Dedifferentiated amniotic fluid mesenchymal stem cell (primary cell): ENCODE results near the gene NEUROG1.
A peak's percentile ranks its signal among the peaks of the same experiment; 100 is the strongest.

Source experiments
- DNase-seq: peaks from one replicate; pipeline ENCODE4 v3.0.0-alpha.2; 2016; ENCODE audit errors: extremely low spot score

NEUROG1 gene

DNA sequence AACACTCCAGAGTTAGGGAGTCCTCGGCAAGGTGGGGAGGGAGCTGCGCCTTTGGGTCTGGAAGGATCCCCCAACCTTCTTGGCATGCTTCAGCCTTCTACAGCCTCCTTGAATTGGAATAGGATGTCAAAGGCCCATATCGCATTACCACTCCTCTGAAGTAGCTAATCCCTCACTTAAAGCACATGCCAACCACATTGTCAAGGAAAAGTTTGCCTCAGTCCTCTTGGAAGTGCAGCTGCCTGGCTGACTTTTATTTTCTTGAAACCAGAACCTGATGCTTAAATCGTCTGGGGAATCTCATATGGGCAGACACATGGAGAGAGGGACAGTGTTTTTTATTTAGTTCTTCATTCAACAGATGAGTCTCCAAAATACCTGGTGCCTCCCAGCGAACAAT, 28.6 kb upstream of the NEUROG1 start:
- DNase-seq = no peak

DNA sequence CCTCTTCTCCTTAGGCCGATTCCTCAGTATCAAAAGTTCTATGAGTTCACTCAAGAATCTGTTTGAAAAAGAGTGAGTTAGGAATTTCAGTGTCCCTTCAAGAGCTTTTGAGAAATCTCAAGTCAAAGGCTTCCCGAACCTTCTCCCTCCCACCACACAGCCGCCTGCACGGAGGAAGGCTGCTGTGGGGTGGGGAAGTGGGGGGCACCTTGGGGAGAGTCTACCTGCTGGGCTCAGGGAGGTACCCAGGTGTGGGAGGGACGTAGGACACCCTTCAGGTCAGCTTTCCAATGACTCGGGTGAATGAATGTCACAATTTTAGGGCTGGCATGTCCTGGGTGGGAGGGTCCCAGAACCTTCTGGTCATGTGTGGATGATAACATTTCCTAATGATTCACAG, 25.5 kb upstream of the NEUROG1 start:
- no peak for DNase-seq

DNA sequence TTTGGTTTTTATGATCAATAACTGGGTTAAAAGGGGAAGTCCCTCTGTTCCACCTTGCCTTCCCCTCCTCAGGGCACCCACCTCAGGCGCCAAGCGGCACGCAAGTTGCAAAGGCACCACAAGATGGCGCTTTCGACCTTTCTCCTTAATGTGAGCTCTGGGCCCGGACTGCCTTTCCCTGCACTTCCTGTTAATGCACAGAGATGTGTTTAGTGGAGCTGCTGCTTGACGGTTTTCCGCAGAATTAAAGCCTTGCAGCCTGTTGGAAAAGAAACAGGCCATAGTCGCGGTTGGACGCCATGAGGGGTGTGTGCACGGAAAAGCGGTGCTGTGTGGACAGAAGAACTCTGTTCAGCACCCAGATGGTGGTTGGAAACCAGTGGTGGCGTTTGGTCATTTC, 25.1 kb upstream of the NEUROG1 start:
- DNase-seq = peak; percentile 74

DNA sequence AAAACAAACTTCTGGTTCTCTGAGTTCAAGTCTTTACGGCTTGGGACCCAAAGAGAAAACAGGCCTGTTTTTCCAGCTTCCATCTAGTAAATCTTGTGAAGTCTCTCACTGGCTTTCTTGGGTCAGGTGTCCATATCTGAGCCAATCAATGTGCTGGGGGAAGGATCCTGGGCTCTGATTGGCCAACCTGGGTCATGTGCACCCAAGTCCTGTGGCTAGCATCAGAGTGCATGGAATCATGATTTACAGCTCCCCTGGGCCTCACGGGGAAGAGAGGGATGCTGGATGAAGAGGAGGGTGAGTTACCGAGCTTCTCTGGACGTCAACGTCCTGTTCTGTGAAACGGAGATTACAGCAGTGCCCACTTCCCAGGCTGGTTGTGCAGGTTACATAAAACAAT, 23.6 kb upstream of the NEUROG1 start:
- DNase-seq = no peak

DNA sequence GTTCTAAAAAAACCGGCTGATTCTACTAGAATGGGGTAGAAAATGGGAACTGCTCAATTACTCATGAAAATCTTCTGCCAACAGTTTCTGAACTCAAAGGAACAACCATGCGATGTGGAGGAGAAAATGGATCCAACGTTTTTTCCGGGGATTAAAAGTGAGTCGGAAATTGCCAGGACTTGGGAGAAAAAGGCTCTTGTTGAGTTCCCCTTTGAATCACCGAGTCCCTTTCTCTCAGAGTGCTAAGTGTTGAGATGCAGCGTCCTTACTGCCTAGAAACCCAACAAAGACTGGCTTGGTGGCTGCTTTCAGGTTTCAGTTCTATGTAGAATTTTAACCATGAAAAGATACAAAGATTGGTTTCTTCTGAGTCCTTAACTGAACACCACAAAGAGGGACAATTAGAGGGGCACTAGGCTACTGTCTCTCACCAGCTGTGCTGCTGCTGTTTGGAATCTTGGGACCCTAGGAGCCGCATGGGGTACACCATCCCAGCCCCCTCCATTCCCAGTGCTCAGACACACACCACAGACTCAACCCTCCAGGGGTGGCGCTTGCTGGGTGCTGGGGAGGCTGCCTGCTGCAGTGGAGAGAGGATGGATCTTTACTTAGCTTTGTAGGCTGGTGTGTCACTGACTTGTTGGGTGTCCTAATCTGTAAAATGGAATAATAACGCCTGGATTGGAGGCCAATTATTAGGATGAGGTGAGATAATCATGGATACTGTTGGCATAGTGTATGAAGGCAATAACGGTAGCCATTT, 21.5 kb upstream of the NEUROG1 start:
- DNase-seq = no peak

DNA sequence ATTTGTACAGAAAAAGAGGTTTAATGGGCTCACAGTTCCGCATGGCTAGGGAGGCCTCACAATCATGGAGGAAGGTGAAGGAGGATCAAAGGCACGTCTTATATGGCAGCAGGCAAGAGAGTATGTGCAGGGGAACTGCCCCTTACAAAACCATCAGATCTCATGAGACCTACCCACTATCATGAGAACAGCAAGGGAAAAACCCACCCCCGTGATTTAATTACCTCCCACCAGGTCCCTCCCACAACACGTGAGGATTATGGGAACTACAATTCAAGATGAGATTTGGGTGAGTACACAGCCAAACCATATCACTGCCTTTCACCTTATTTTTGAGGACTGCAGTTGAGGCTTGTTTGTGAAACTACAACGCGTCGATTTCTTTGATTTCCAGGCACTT, 20.9 kb upstream of the NEUROG1 start:
- DNase-seq = no peak

DNA sequence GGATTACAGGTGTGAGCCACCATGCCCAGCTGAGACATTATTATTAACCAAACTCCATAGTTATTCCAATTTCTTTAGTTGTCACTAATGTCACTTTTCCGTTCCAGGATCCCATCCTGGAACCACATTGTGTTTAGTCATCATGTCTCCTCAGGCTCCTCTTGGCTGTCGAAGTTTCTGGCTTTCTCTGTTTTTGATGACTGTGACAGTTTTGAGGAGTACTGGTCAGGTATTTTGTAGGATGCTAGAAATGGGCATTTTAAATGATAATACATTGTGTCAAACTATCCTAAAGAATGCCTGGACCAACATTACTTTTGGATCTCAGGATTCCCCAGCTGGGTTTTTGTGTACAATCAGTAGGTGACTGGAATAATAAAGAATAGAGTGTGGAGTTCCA, 19.8 kb upstream of the NEUROG1 start:
- DNase-seq = no peak

DNA sequence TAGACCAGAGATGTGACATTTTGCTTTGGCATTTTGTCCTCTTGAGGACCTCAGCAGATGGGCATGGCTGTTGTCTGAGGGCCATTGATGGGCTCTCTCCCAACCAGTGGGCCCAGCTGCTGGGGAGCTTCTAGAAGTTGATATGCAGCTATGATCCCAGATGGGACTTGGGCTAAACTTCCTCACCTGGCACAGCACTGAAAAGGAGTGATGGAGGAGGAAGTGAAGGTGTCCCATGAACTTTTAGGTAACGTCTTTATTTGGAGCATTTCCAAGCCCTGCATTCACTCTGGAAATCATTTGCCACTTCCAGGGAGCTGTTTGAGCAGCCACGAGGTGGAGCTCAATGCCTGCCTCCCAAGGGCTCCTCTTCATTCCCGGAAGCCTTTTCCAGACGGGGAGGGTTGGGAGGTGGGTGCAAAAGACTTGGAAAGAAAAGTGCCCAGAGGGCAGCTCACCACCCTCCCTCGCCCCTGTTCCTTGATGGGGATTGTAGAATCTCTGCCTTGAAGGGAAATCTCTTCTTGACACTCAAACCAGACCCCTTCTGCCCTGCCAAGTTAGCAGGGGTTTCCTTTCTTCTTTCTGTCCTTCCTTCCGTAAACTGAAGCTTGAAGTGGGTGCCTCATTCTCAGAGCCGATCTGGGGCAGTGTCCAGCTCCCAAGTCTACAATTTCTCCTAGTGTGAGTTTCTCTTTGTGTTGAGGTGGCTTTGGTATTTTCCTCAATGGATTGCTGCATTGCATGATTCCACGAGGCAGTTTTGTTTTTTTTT, 18.1 kb upstream of the NEUROG1 start:
- DNase-seq = no peak

DNA sequence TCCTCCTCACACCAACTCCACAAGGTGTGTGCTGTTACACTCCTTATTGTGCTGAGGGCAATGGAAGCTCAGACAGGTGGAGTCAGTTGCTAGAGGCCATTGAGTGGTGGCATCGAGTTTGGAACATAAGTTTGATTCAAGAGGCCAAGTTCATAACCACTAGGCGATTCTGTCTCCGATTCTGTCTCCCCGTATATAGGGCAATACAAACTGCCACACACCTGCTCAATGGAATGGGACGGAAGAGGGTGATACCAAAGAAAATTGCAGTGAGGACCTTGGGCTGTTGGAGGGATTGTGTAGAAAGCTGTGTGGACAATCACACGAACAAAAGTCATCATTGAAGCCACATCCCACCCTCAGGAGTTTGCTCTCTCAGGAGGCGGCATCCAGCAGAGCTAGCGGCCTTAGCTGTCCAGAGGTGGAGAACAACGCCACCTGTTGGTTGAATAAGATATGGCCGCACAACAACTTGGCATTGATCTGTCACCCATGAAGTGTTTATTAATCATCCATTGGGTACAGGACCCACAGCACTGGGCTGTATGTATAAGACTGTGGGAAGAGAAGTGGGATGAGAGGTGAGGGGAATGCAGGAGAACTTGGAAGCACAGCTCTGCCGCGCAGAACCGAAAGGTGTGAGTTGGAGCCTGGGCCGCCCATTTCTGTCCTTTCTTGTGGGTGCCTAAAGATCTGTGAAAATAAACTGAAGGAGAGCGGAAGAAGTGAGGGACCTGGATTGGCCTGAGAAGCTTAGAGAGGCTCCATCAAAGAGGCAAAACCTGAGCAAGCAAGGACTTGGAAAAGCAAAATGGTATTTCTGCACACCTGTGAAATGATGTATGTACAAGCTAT, 16.1 kb upstream of the NEUROG1 start:
- peak; percentile 56 for DNase-seq

DNA sequence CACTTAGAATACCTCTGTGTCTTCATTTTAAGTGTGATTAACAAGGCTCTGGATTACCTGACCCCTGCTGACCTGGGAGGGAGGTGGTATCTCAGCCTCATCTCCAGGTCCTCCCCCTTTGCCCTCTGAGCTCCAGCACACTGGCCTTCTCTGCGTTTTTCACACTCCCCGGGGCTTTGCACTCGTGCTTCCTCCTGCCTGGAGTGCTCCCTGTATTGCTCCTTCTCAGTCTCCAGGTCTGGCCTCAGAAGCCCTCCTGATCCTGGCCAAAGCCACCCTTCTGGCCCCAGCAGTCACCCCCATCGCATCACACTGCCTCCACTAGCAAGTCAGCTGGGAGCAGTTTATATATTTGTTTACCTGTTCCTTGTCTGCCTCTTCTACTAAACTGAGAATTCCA, 13.6 kb upstream of the NEUROG1 start:
- DNase-seq = no peak

DNA sequence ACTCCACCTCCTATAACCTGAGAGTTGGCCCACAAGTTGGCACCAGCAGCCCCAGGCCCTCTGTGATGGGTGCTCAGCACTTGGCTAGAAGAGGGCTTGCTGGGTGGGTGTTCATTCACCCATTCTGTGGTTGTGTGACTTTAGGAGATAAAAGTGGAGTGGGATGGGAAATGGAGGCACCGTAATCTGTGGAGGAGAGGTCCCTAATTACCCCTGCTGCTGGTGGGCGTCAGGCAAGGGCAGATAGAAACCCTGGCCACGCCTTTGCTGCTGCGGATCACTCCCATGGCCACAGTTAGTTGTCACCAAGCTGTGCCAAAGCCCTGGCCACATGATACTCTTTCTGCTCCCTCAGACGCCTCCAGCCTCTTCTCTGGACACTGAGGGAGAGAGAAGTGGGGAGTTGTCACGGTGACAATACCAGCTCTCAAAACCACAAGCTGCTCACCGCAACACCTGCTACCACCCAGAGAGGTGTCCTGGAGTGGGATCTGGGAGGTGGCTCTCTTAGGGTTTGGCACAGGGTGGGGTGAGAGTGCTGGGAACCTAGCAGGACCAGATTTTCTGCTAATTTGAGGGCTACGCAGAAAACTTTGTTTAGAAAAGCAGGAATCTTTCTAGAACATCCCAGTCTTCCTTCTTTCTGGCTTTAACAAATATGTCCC, 12.0 kb upstream of the NEUROG1 start:
- DNase-seq = no peak

DNA sequence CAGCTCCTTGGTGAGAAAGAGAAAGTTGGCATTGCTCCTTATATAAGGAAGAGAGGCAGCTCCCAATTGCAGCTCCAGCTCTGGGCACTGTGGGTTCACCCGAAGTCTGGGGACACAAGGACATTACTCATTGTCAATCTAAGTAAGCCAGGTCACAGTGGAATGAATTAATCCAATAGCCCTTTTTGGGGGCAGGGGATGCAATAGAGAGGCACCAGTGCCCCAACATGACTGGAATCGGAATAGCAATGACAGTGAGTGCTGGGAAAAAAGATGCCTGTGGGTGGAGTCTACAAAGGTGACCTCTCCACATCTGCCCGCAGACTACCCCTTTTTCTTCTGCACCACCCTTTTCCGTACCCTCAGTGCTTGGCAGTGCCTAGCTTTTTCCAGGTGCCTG, 11.1 kb upstream of the NEUROG1 start:
- no peak for DNase-seq

DNA sequence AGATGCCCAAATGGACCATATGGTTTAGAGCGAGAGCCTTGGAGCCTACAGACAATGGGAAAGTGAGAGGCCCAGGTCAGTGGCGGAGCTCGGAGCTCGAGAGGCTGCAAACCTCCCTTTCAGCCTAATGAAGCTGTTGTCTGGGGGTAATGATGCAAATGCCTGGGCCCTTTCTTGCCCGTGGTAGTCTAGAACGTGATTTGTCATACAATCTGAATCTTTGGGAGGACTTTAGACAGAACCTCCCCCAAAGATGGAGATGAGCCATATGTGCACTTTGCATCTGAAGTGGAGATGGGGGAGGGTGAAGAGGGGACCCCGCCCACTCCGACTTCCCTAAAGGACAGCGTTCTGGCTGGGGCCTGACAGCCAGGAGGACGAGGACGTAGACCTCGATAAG, 10.3 kb upstream of the NEUROG1 start:
- no peak for DNase-seq

DNA sequence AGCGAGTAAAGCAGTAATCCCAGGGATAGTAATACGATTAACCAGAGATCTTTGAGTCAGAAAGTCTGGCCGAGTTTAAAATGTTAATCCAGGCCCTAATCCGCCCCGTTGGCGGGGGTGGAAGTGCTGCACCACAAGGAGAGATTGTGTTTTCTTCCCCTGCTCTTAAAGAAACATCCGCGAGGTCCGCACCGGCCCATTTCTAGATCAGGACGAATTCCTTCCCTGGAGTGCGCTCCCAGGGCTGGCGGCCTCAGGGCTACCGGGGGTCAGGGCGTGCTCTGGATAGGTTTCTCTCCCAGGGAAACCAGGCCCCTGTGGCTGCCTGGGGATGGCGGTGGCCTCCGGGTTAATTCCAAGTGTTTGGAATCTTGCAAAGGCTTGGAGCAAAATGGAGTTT, 9.3 kb upstream of the NEUROG1 start:
- no peak for DNase-seq

DNA sequence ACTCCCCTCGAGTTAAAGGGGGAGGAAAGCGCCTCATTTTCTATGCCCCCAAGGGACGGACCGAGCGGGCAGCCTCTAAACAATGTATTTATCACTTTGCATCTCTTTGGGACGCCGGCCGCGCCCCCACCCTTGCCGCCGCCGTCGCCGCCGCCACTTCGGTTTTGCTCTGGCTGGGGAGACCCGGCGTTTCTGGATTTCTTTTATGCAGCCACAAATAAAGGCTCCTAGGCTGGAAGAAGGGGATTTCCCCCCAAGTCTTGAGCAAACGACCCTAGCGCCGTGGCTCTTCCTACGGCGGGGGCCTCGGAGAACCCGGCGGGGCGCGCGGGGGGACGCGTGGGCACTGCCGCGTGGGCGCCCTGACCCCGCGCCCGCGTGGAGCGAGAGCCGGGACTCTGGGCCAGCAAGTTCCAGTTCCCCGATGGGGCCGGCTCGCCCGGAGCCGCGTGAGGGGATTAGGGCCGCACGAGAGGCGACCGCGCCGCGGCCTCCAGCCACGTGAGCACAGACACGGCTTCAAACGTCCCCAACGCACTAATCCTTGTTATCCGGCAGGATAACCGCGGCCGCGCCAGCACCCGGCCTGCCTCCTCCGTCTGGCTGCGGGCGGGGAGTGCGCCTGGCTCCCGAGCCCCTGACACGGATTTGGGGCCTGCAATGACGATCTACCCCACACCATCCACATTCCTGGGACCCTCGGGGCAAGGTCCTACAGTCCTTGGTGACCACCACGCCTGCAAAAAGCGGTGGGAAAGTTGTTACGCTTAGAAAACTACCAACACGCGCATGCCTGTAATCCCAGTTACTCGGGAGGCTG, 7.9 kb upstream of the NEUROG1 start:
- no peak for DNase-seq

DNA sequence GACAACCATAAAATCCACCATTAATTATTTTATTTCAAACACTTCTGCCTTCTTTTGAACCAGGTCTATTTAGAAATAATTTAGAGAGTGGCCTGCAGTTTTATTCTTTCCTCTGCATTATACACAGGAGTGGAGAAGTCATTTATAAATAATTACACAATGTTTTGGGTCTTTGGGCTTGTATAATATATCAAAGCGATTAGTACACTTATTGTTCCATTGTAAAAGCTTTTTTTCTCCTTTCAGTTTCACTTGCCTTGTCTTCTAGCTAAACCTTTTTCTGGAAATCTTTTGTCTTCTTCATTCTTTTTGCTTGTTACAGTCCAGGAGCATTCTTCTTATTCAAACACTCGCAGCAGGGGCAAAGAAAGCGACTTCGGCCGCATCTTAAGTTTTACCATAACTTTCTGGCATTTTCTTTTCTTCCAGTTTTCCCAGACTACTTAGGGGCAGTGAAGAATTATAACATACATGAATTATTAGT, 7.3 kb upstream of the NEUROG1 start:
- no peak for DNase-seq

DNA sequence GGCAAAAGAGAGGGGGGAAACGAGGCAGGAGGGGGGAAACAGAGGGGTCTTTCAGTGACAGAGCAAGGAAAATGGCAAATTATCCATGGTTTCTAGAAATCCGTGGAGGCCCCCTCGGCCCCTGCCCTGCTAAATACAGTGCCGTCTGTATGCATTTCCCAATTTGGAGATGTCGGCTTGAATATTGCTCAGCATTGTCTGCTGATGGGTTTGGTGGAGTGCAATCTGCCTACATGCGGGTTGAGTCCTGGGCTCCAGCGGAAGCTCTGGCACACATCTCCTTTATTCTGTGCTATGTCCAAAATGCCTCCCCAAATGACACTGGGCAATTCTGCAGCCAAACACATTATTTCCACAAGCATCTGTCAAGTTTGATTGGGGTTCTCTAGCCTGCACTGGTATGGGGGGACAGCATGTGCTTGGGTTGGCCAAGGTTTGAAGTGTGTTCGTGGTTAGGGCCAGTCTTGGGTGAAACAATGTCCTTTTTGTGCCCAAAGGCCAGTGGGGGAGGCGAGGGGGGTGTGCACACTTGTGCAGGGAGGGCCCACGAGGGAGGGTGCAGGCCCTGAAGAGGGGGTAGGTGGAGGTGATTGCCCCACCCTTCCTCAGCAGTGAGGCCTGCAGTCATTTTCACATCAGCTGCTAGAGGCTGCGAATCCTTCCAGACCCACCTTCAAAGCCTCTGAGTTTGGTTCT, 6.2 kb upstream of the NEUROG1 start:
- no peak for DNase-seq

DNA sequence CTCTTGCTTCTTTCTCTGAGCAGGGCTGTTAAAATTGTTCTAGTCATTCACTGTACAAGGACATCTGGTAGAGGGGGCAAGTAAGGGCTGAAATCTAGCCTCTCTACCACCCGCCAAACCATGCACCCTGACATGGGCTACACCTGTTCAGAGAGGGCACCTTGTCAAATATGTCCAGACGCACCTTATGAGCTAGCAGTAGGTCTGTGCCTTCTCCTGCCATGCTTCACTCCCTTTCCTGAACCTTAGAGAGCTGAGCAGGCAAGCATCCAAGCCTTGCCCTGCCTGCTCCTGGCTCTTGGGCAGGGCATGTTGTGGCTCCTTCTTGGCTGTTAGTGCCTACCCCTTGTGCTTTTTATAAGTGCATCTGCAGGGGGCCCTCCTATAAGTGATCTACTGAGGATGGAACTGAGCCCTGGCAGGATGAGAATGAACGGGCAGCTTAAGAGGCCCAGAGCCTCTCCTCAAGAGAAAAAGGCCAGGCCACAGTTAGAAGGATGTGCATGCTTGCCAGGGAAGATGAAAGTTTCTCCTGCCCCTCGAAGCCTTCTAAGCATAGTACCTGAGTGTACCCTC, 3.8 kb upstream of the NEUROG1 start:
- DNase-seq = no peak

DNA sequence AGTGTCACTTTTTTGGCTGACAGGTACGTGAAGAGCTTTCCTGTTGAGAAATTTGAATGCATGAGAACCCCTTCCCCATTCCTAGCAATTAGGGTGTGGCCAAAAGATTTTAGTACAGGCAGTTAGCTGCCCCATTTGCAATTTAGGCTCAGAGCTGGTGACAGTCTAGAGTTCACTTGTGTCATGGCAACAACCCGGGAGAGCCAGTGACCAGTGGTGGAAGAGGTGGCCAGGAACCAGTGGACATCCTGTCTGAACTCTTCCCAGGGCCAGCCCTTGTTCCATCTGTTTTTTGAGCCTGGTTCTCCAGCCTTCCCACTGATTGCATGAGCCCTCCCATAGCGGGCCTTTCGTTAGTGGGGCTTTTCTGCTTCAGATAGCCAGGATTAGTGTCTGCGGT, 2.5 kb upstream of the NEUROG1 start:
- DNase-seq = no peak

DNA sequence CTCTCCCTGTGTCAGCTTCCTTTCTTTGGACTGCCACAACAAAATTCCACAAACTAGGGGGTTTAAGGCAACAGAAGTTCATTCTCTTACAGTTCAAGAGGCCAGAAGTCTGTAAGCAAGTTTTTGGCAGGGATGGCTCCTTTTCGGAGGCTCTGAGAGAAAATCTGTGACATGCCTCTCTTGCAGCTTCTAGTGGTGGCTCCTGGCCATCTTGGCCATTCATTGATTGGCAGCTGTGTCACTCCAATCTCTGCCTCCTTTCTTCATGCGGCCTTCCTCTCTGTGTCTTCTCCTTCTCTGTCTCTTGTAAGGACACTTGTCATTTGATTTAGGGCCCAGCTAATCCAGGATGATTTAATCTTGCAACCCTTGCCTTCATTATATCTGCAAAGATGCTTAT, 2.0 kb upstream of the NEUROG1 start:
- no peak for DNase-seq
